ENCODE results near the gene MKX.

- TF ChIP-seq CTCF (IDR thresholded peaks at IDR 0.05) (no peak), ZFX (IDR thresholded peaks at IDR 0.05; ENCODE audit: borderline replicate concordance) (no peak)
Measured at GRCh38 chr10:27692663-27693062, 53.0 kb downstream of the MKX start.

Data from 22Rv1 (cell line).